ENCODE results near the gene CYP2S1. TPM values are rescaled to one million over a fixed set of nuclear protein-coding genes. Genes with fewer than 3 reads are reported as not detected.

CYP2S1 gene
- total and polyA plus RNA-seq, 9 of the 15 experiments (the other 6 are each of a cell fraction or from before 2014, with no cell fraction given), result 0.07 to 1.9 (median 0.41) TPM

DNA sequence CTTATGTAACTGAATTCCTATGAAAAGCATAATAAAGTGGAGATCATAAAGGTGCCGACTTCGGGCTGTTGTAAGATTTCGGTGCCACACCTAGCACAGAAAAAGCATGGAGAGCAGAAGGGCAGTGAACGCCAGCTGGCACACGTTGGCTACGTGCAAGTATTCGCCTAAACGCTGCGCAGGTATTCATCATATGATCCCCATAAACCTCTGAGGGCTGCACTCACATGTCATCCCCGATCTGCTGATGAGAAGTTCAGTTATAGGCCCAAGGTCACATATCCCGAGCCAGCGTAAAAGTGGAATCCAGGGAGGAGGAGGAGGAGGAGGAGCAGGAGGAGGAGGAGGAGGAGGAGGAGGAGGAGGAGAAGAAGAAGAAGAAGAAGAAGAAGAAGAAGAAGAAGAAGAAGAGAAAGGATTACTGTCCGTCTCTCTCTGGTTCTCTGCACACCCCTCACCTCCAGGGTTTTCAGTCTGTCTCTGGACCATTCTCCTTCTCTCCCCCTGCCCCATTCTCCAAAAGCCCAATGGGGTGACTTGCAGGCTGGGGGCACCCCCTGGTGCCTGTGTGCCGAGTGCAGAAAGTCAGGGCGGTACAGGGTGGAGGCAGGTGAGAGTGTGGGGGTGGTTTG, 18.6 kb upstream of the CYP2S1 start:
- H3K36me3 ChIP-seq (ENCODE audit: control insufficient read depth, insufficient read depth, low read length), result no peaks in the 10 kb centered on the region
- no peak for FAIRE-seq
- POLR2A ChIA-PET, result interaction anchor here (1.2 kb wide), 1 partner anchor 8 kb away, joined by 3 read pairs; no protein-coding TSS in a partner anchor
- DNase-seq (ENCODE audit: extremely low read depth in 1 of 4, low spot score in 3 of 4), result no peak
- intact Hi-C loops (cut with micrococcal nuclease) (no loop called here), in situ Hi-C loops (cut with MboI) (no loop called here)
- H3K4me2 ChIP-seq (ENCODE audit: insufficient read depth, low read length), result no peak overlapping the region
- H3K4me1 ChIP-seq (replicated peaks in 1 of 2; ENCODE audit: control insufficient read depth in 2 of 2, insufficient read depth in 2 of 2, low read length in 2 of 2), result peaks cover 0 to 5% of the 10 kb centered on the region in 2 experiments; a peak in 2 of 5 replicates
- H4K20me1 ChIP-seq (replicated peaks; ENCODE audit: control insufficient read depth, insufficient read depth, low read length), result no peaks in the 10 kb centered on the region
- no TSS peak for BruUV-seq (replicated peaks)
- TF ChIP-seq ILK (tag; IDR thresholded peaks at IDR 0.05; ENCODE audit: borderline replicate concordance, low read depth) (no peak), BRD9 (IDR thresholded peaks at IDR 0.05; ENCODE audit: low read depth, partially characterized antibody) (no peak), TBP (optimal IDR thresholded peaks at IDR 0.05; ENCODE audit: low read depth, low read length) (no peak), ZNF263 (CRISPR knock-in tag; IDR thresholded peaks at IDR 0.05; ENCODE audit: borderline replicate concordance) (peak; percentile 79)
- TF ChIP-seq, protein P1, sequence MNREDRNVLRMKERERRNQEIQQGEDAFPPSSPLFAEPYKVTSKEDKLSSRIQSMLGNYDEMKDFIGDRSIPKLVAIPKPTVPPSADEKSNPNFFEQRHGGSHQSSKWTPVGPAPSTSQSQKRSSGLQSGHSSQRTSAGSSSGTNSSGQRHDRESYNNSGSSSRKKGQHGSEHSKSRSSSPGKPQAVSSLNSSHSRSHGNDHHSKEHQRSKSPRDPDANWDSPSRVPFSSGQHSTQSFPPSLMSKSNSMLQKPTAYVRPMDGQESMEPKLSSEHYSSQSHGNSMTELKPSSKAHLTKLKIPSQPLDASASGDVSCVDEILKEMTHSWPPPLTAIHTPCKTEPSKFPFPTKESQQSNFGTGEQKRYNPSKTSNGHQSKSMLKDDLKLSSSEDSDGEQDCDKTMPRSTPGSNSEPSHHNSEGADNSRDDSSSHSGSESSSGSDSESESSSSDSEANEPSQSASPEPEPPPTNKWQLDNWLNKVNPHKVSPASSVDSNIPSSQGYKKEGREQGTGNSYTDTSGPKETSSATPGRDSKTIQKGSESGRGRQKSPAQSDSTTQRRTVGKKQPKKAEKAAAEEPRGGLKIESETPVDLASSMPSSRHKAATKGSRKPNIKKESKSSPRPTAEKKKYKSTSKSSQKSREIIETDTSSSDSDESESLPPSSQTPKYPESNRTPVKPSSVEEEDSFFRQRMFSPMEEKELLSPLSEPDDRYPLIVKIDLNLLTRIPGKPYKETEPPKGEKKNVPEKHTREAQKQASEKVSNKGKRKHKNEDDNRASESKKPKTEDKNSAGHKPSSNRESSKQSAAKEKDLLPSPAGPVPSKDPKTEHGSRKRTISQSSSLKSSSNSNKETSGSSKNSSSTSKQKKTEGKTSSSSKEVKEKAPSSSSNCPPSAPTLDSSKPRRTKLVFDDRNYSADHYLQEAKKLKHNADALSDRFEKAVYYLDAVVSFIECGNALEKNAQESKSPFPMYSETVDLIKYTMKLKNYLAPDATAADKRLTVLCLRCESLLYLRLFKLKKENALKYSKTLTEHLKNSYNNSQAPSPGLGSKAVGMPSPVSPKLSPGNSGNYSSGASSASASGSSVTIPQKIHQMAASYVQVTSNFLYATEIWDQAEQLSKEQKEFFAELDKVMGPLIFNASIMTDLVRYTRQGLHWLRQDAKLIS (CRISPR knock-in tag; IDR thresholded peaks at IDR 0.05), result no peak
- H3K9ac ChIP-seq (ENCODE audit: insufficient read depth in 1 of 2, low read depth in 2 of 2, low read length in 2 of 2), result no peak overlapping the region
- CTCF ChIA-PET (ENCODE audit: low intra/inter-chr PET ratio), result interaction anchor here (0.5 kb wide), 1 partner anchor 30 kb away, joined by 3 read pairs; no protein-coding TSS in a partner anchor
- H3K27me3 ChIP-seq (ENCODE audit: control insufficient read depth in 2 of 2, insufficient read depth in 2 of 2, low read length in 2 of 2), result peaks cover 11 to 34% of the 10 kb centered on the region in 2 experiments; a peak in 4 of 5 replicates
- 24% methylated on average over 12 of the region's 15 CpGs for WGBS (ENCODE audit: insufficient coverage, low coverage, missing lambda C conversion rate)
- no peak overlapping the region for H2AFZ ChIP-seq (ENCODE audit: low read depth, low read length)
- H3K9me1 ChIP-seq (ENCODE audit: control insufficient read depth, insufficient read depth, low read length), result no peaks in the 10 kb centered on the region
- H3K4me3 ChIP-seq, result no peak overlapping the region
- H3K27ac ChIP-seq (ENCODE audit: extremely low read depth, low read depth, low read length), result no peak overlapping the region
- no peak for ATAC-seq
- no peaks in the 10 kb centered on the region for H3K79me2 ChIP-seq (ENCODE audit: control insufficient read depth, insufficient read depth, low read length)
- H3K9me3 ChIP-seq (replicated peaks; ENCODE audit: control insufficient read depth, insufficient read depth, low read depth, low read length), result no peaks in the 10 kb centered on the region
